Muscle of leg (tissue), 11 donors: ENCODE results near the gene NPIPB2. TPM values are rescaled to one million over a fixed set of nuclear protein-coding genes. Genes with fewer than 3 reads are reported as not detected.
"Not testable (repeated sequence)": the region's sequence is repeated elsewhere in the genome, so short reads cannot be mapped to it uniquely, and the experiment has no call there.

ENCODE experiments used
- DNase-seq: peaks from one replicate; pipeline ENCODE4 v3.0.0; 2013
- H3K27ac ChIP-seq: one replicate; pipeline ENCODE4 v1.5.1; 2013; ENCODE audit warnings: mild to moderate bottlenecking, low read length, control low read depth
- H3K27me3 ChIP-seq: one replicate; pipeline ENCODE4 v1.6.1; 2013; ENCODE audit warnings: low read length; ENCODE audit not compliant: control insufficient read depth, insufficient read depth
- H3K36me3 ChIP-seq: one replicate; pipeline ENCODE4 v1.6.1; 2013; ENCODE audit warnings: low read length; ENCODE audit not compliant: control insufficient read depth, insufficient read depth
- H3K4me1 ChIP-seq: one replicate; pipeline ENCODE4 v1.6.1; 2013; ENCODE audit warnings: low read length; ENCODE audit not compliant: control insufficient read depth, insufficient read depth
- H3K4me3 ChIP-seq: one replicate; pipeline ENCODE4 v1.5.1; 2013; ENCODE audit warnings: low read length, control low read depth
- H3K9me3 ChIP-seq: replicated peaks from 2 replicates; pipeline ENCODE4 v1.6.1; 2013; ENCODE audit warnings: low read depth, low read length; ENCODE audit not compliant: control insufficient read depth
- WGBS: methylation state at CpG from one replicate; pipeline ENCODE4 v1.1.5; 2013; ENCODE audit warnings: missing lambda C conversion rate; ENCODE audit not compliant: insufficient coverage; 5-methylcytosine and 5-hydroxymethylcytosine counted together
- polyA plus RNA-seq, 8 donors: library from polyadenylated mRNA; unstranded; fragments of 120-200 nt; gene quantifications; one replicate each; pipeline versions ENCODE4 v1.2.1 to v1.2.3, GENCODE V29; 2013; ENCODE audit warnings: inconsistent platforms in 1 of 8, low replicate concordance in 1 of 8; ENCODE audit not compliant: insufficient read length in 8 of 8, insufficient read depth in 1 of 8
- total RNA-seq: library from RNA; stranded (reverse); fragments of 120-200 nt; gene quantifications from one replicate; pipeline ENCODE4 v1.2.4, GENCODE V29; 2013

Gene NPIPB2
- total and polyA plus RNA-seq, 9 donors: 1.5 to 6.5 (median 3.3) TPM; not detected in 1

DNA sequence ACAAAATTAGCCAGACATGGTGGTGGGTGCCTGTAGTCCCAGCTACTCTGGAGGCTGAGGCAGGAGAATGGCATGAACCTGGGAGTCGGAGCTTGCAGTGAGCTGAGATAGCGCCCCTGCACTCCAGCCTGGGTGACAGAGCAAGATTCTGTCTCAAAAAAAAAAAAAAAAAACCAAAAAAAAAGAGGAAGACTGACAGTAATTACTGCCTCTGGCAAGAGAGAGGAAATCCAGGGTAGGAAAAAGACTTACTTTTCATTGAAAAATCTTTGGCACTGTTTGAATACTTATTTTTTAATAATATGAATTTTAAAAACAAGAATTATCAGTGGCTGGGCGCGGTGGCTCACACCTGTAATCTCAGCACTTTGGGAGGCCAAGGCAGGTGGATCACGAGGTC is 20.6 kb upstream of the NPIPB2 start:
- not testable (repeated sequence) for H3K36me3 ChIP-seq, H3K27me3 ChIP-seq, DNase-seq, H3K4me3 ChIP-seq, H3K4me1 ChIP-seq, H3K9me3 ChIP-seq, H3K27ac ChIP-seq
- WGBS: 80% methylated on average over 1 of the region's 5 CpGs

GRCh38 chr16:11957591-11958395 is 15.9 kb upstream of the NPIPB2 start:
- Histone ChIP-seq H3K27ac (no peak overlapping the region), H3K9me3 (no peaks in the 10 kb centered on the region), H3K4me1 (no peaks in the 10 kb centered on the region), H3K36me3 (no peaks in the 10 kb centered on the region), H3K27me3 (no peaks in the 10 kb centered on the region), H3K4me3 (no peak overlapping the region)
- WGBS: 72% methylated on average over 9 of the region's 10 CpGs
- no peak for DNase-seq

GRCh38 chr16:11956558-11956957 is 14.7 kb upstream of the NPIPB2 start:
- H3K27ac ChIP-seq: no peak overlapping the region
- no peak for DNase-seq
- no peak overlapping the region for H3K4me3 ChIP-seq
- no peaks in the 10 kb centered on the region for H3K27me3 ChIP-seq
- no peaks in the 10 kb centered on the region for H3K9me3 ChIP-seq
- no peaks in the 10 kb centered on the region for H3K36me3 ChIP-seq
- WGBS: 92% methylated on average over 2 of the region's 2 CpGs
- no peaks in the 10 kb centered on the region for H3K4me1 ChIP-seq

- no peak overlapping the region for H3K4me3 ChIP-seq
- H3K36me3 ChIP-seq: no peaks in the 10 kb centered on the region
- no peaks in the 10 kb centered on the region for H3K27me3 ChIP-seq
- no peaks in the 10 kb centered on the region for H3K9me3 ChIP-seq
- DNase-seq: no peak
- 30% methylated on average over 7 of the region's 8 CpGs for WGBS
- H3K27ac ChIP-seq: no peak overlapping the region
- no peaks in the 10 kb centered on the region for H3K4me1 ChIP-seq
These were observed 13.9 kb upstream of the NPIPB2 start for GRCh38 chr16:11955713-11956123.

- not testable (repeated sequence) for H3K4me3 ChIP-seq, H3K27me3 ChIP-seq, H3K27ac ChIP-seq, DNase-seq, H3K9me3 ChIP-seq, H3K4me1 ChIP-seq, H3K36me3 ChIP-seq
- 72% methylated on average over 4 of the region's 8 CpGs for WGBS
These were observed 11.7 kb upstream of the NPIPB2 start for GRCh38 chr16:11953576-11953975.

GRCh38 chr16:11950388-11950787 is 8.5 kb upstream of the NPIPB2 start:
- no peak for DNase-seq
- H3K36me3 ChIP-seq: no peaks in the 10 kb centered on the region
- 92% methylated on average over 2 of the region's 5 CpGs for WGBS
- H3K4me3 ChIP-seq: no peak overlapping the region
- H3K27me3 ChIP-seq: no peaks in the 10 kb centered on the region
- no peaks in the 10 kb centered on the region for H3K9me3 ChIP-seq
- no peaks in the 10 kb centered on the region for H3K4me1 ChIP-seq
- H3K27ac ChIP-seq: no peak overlapping the region

GRCh38 chr16:11949527-11949926 is 7.7 kb upstream of the NPIPB2 start:
- Histone ChIP-seq H3K4me1 (no peaks in the 10 kb centered on the region), H3K27ac (no peak overlapping the region), H3K4me3 (no peak overlapping the region), H3K9me3 (no peaks in the 10 kb centered on the region), H3K27me3 (no peaks in the 10 kb centered on the region), H3K36me3 (no peaks in the 10 kb centered on the region)
- 64% methylated on average over 1 of the region's 4 CpGs for WGBS
- DNase-seq: peak; percentile 19

DNA sequence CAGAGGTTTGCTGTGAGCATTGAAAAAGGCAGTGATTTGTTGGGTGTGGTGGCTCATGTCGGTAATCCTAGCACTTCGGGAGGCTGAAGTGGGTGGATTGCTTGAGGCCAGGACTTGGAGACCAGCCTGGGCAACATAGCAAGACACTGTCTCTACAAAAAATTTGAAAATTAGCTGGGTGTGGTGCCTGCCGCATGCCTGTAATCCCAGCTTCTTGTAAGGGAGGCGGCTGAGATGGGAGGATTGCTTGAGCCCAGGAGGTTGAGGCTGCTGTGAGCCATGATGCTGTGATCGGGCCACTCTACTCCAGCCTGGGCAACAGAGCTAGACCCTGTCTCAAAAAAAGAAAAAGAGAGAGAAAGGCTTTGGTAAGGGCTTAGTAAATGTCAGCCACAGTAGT is 7.0 kb upstream of the NPIPB2 start:
- Histone ChIP-seq H3K4me3 (no peak overlapping the region), H3K4me1 (no peaks in the 10 kb centered on the region), H3K27ac (no peak overlapping the region), H3K36me3 (no peaks in the 10 kb centered on the region), H3K9me3 (no peaks in the 10 kb centered on the region), H3K27me3 (no peaks in the 10 kb centered on the region)
- no peak for DNase-seq
- 85% methylated on average over 4 of the region's 5 CpGs for WGBS

DNA sequence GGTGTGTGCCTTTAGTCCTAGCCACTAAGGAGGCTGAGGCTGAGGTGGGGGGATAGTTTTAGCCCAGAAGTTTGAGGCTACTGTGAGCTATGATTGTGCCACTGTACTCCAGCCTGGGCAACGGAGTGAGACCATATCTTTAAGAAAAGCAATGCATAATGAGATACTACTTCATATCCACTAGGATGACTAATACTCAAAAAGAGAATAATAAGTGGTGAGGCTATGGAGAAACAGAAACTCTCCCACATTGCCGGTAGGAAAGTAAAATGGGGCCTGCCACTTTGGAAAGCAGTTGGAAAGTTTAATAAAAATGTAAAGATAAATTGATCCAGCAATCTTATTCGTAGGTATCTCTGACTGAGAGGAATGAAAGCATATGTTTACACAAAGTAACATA is 4.6 kb upstream of the NPIPB2 start:
- no peak overlapping the region for H3K27ac ChIP-seq
- H3K4me1 ChIP-seq: no peaks in the 10 kb centered on the region
- DNase-seq: no peak
- no peaks in the 10 kb centered on the region for H3K36me3 ChIP-seq
- no peaks in the 10 kb centered on the region for H3K27me3 ChIP-seq
- no peaks in the 10 kb centered on the region for H3K9me3 ChIP-seq
- no CpG with 5 or more reads among the region's 3 CpGs for WGBS
- H3K4me3 ChIP-seq: no peak overlapping the region

DNA sequence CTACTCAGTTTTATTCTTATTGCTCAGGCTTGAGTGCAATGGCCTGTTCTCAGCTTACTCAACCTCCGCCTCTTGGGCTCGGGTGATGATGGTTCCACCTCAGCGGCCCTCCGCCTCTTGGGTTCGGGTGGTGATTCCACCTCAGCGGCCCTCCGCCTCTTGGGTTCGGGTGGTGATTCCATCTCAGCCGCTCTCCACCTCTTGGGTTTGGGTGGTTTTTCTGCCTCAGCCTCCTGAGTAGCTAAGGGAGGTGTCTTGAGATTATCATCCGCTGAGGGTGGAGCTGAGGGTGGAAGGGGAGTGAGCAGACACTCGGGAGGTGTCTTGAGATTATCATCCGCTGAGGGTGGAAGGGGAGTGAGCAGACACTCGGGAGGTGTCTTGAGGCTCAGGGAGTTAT is 14.5 kb downstream of the NPIPB2 start:
- 100% methylated on average over 1 of the region's 13 CpGs for WGBS
- DNase-seq, H3K27me3 ChIP-seq: not testable (repeated sequence)

GRCh38 chr16:11924046-11924445 is 17.8 kb downstream of the NPIPB2 start:
- not testable (repeated sequence) for DNase-seq, H3K4me1 ChIP-seq, H3K27ac ChIP-seq, H3K27me3 ChIP-seq, H3K4me3 ChIP-seq, H3K9me3 ChIP-seq, H3K36me3 ChIP-seq
- WGBS: 94% methylated on average over 3 of the region's 10 CpGs

More for the DNA sequence above, 14.5 kb downstream of the NPIPB2 start:
- H3K36me3 ChIP-seq, H3K4me3 ChIP-seq, H3K4me1 ChIP-seq, H3K9me3 ChIP-seq, H3K27ac ChIP-seq: not testable (repeated sequence)
